ENCODE data around the gene SLC22A23.

Gene SLC22A23

GRCh38 chr6:3458706-3459421 lies 2.0 kb upstream of the SLC22A23 start:
- no peak overlapping the region for H3K4me3 ChIP-seq (ENCODE audit: low read length)
- DNase-seq (ENCODE audit: low read depth): no peak
- TF ChIP-seq CTCF (conservative IDR thresholded peaks at IDR 0.05; ENCODE audit: low read length): no peak

GRCh38 chr6:3457710-3458602 lies 1.1 kb upstream of the SLC22A23 start:
- TF ChIP-seq CTCF (conservative IDR thresholded peaks at IDR 0.05; ENCODE audit: low read length): no peak
- peak overlapping the region; percentile 40 for H3K4me3 ChIP-seq (ENCODE audit: low read length)
- no peak for DNase-seq (ENCODE audit: low read depth)

GRCh38 chr6:3456395-3456897 lies 404 bp downstream of the SLC22A23 start:
- TF ChIP-seq CTCF (conservative IDR thresholded peaks at IDR 0.05; ENCODE audit: low read length): no peak
- peak overlapping the region; percentile 76 for H3K4me3 ChIP-seq (ENCODE audit: low read length)
- DNase-seq (ENCODE audit: low read depth): no peak

- TF ChIP-seq CTCF (conservative IDR thresholded peaks at IDR 0.05; ENCODE audit: low read length): no peak
- H3K4me3 ChIP-seq (ENCODE audit: low read length): peak overlapping the region; percentile 76
- no peak for DNase-seq (ENCODE audit: low read depth)
Measured at GRCh38 chr6:3455569-3456394, 1.1 kb downstream of the SLC22A23 start.

GRCh38 chr6:3455147-3455568 lies 1.7 kb downstream of the SLC22A23 start:
- no peak for DNase-seq (ENCODE audit: low read depth)
- no peak for TF ChIP-seq CTCF (conservative IDR thresholded peaks at IDR 0.05; ENCODE audit: low read length)
- peak overlapping the region; percentile 76 for H3K4me3 ChIP-seq (ENCODE audit: low read length)

GRCh38 chr6:3454273-3455010 lies 2.4 kb downstream of the SLC22A23 start:
- no peak for DNase-seq (ENCODE audit: low read depth)
- H3K4me3 ChIP-seq (ENCODE audit: low read length): peak overlapping the region; percentile 76
- TF ChIP-seq CTCF (conservative IDR thresholded peaks at IDR 0.05; ENCODE audit: low read length): no peak
